ENCODE results near the gene SGK2.
"Not testable (repeated sequence)": the region's sequence is repeated elsewhere in the genome, so short reads cannot be mapped to it uniquely, and the experiment has no call there.

Gene SGK2

GRCh38 chr20:43563991-43564390 is 5.2 kb downstream of the SGK2 start:
- no peak for FAIRE-seq

GRCh38 chr20:43564455-43564854 is 5.6 kb downstream of the SGK2 start:
- no peak for FAIRE-seq

- FAIRE-seq, result no peak
Observed at GRCh38 chr20:43564993-43565757, 6.3 kb downstream of the SGK2 start.

GRCh38 chr20:43565758-43566104 is 6.9 kb downstream of the SGK2 start:
- no peak for FAIRE-seq

GRCh38 chr20:43567477-43567876 is 8.7 kb downstream of the SGK2 start:
- no peak for FAIRE-seq

- FAIRE-seq, result no peak
Observed at GRCh38 chr20:43568706-43569105, 9.9 kb downstream of the SGK2 start.

- no peak for FAIRE-seq
Observed at GRCh38 chr20:43569282-43569681, 10.5 kb downstream of the SGK2 start.

GRCh38 chr20:43570496-43570895 is 11.7 kb downstream of the SGK2 start:
- FAIRE-seq, result no peak

- no peak for FAIRE-seq
Observed at GRCh38 chr20:43571310-43571709, 12.5 kb downstream of the SGK2 start.

GRCh38 chr20:43571771-43572170 is 12.9 kb downstream of the SGK2 start:
- FAIRE-seq, result no peak

- no peak for FAIRE-seq
Observed at GRCh38 chr20:43572891-43573290, 14.1 kb downstream of the SGK2 start.

- FAIRE-seq, result no peak
Observed at GRCh38 chr20:43576108-43576507, 17.3 kb downstream of the SGK2 start.

GRCh38 chr20:43579861-43580793 is 21.3 kb downstream of the SGK2 start:
- FAIRE-seq, result no peak

GRCh38 chr20:43583133-43583864 is 24.5 kb downstream of the SGK2 start:
- FAIRE-seq, result no peak

GRCh38 chr20:43583982-43584432 is 25.2 kb downstream of the SGK2 start:
- FAIRE-seq, result no peak

GRCh38 chr20:43584448-43585136 is 25.8 kb downstream of the SGK2 start:
- no peak for FAIRE-seq

GRCh38 chr20:43586641-43587040 is 27.8 kb downstream of the SGK2 start:
- no peak for FAIRE-seq

- not testable (repeated sequence) for FAIRE-seq
Observed at GRCh38 chr20:43588526-43588925, 29.7 kb downstream of the SGK2 start.

GRCh38 chr20:43590036-43590391 is 31.2 kb downstream of the SGK2 start:
- no peak for FAIRE-seq

GRCh38 chr20:43590392-43591303 is 31.8 kb downstream of the SGK2 start, which contains the start of gene IFT52:
IFT52 (plus strand) TSS chr20:43590937; CDS start chr20:43594699, 3,762 bp downstream.
- no peak for FAIRE-seq

GRCh38 chr20:43601960-43602359 is 43.1 kb downstream of the SGK2 start:
- FAIRE-seq, result not testable (repeated sequence)
